Endothelial cell of umbilical vein (primary cell): ENCODE data around the gene ARSD.

Experiments
- CTCF ChIP-seq, 2 donors: IDR thresholded peaks; 1 replicate in 1 of 2; 2 replicates in 1 of 2; pipeline ENCODE4 v1.5.1; 2011; ENCODE audit warnings: low read length in 2 of 2, mild to moderate bottlenecking in 2 of 2, moderate library complexity in 2 of 2, control low read depth in 1 of 2, inconsistent platforms in 1 of 2, low read depth in 1 of 2; ENCODE audit not compliant: insufficient read depth in 1 of 2; ENCODE audit errors: extremely low read depth in 1 of 2
- EZH2 ChIP-seq: IDR thresholded peaks from 2 replicates; pipeline ENCODE4 v1.6.1; 2012; ENCODE audit warnings: borderline replicate concordance, low read depth, mild to moderate bottlenecking, moderate library complexity, low read length, inconsistent platforms; ENCODE audit not compliant: severe bottlenecking
- GATA2 ChIP-seq: IDR thresholded peaks from 2 replicates; pipeline ENCODE4 v1.7.0; 2011; ENCODE audit warnings: low read depth, mild to moderate bottlenecking, moderate library complexity, mixed read lengths, low read length; ENCODE audit not compliant: insufficient read length, insufficient read depth
- POLR2A ChIP-seq: IDR thresholded peaks from 2 replicates; pipeline ENCODE4 v1.6.1; 2012; ENCODE audit warnings: low read depth, mild to moderate bottlenecking, control low read depth, low read length

GRCh38 chrX:2878563-2878962 lies 50.6 kb downstream of the ARSD start:
- TF ChIP-seq CTCF (IDR thresholded peaks at IDR 0.05; ENCODE audit: extremely low read depth in 1 of 2, insufficient read depth in 1 of 2, low read depth in 1 of 2, low read length in 2 of 2), result no peak
- no peak for TF ChIP-seq GATA2
- TF ChIP-seq EZH2, result no peak
- no peak for TF ChIP-seq POLR2A
